IMR-90 (cell line): Measurements from ENCODE around the gene PHEX. TPM values are rescaled to one million over a fixed set of nuclear protein-coding genes. Genes with fewer than 3 reads are reported as not detected.

ENCODE experiments used
- ATAC-seq: fragments of 200-7000 bp; cut with Tn5 transposase; 2 replicates; pipeline ENCODE4 v1.9.1; 2020; ENCODE audit warnings: low read depth, mild to moderate bottlenecking, moderate library complexity
- BruUV-seq: library from RNA; stranded (reverse); fragments of 400-500 nt; replicated peaks from 2 replicates; lab custom pipeline; 2021; lab: Mats Ljungman, UMichigan
- CTCF ChIA-PET: fragments of 300-600 bp; formaldehyde crosslinking; extraction: SDS; loops from one replicate; lab custom pipeline; 2021; ENCODE audit warnings: antibody characterized with exemption; lab: Yijun Ruan, JAX
- POLR2A ChIA-PET: fragments of 300-600 bp; sonication (Branson Sonifier 250); formaldehyde crosslinking; loops from one replicate; lab custom pipeline; 2022; ENCODE audit warnings: antibody characterized with exemption; ENCODE audit not compliant: unreplicated experiment; lab: Charles Lee
- DNase-seq: peaks from one replicate; pipeline ENCODE4 v3.0.0; 2013
- H2AFZ ChIP-seq: replicated peaks from 2 replicates; pipeline ENCODE3; 2013; ENCODE audit warnings: low read length, mild to moderate bottlenecking; ENCODE audit not compliant: poor library complexity
- H2AK5ac ChIP-seq: 2 replicates; pipeline ENCODE4 v1.6.1; 2013; ENCODE audit warnings: low read depth, low read length, inconsistent platforms
- H2AK9ac ChIP-seq: replicated peaks from 2 replicates; pipeline ENCODE3; 2013; ENCODE audit warnings: mild to moderate bottlenecking, low read depth, low read length, moderate library complexity; ENCODE audit not compliant: poor library complexity
- H2BK120ac ChIP-seq: 2 replicates; pipeline ENCODE4 v1.6.1; 2013; ENCODE audit warnings: low read depth, low read length, inconsistent platforms
- H2BK15ac ChIP-seq: 3 replicates; pipeline ENCODE4 v1.6.1; 2013; ENCODE audit warnings: low read depth, low read length, inconsistent platforms
- H2BK20ac ChIP-seq: 2 replicates; pipeline ENCODE4 v1.6.1; 2013; ENCODE audit warnings: low read depth, mild to moderate bottlenecking, inconsistent platforms, low read length, moderate library complexity
- H2BK5ac ChIP-seq: 2 replicates; pipeline ENCODE4 v1.6.1; 2013; ENCODE audit warnings: mild to moderate bottlenecking, low read depth, low read length, inconsistent platforms; ENCODE audit not compliant: poor library complexity, severe bottlenecking
- H3K14ac ChIP-seq: replicated peaks from 2 replicates; pipeline ENCODE4 v1.6.1; 2013; ENCODE audit warnings: low read depth, low read length, inconsistent platforms
- H3K18ac ChIP-seq: 2 replicates; pipeline ENCODE4 v1.6.1; 2013; ENCODE audit warnings: low read depth, low read length, control low read depth
- H3K23ac ChIP-seq: 2 replicates; pipeline ENCODE4 v1.6.1; 2013; ENCODE audit warnings: low read depth, low read length, inconsistent platforms
- H3K27ac ChIP-seq: 2 replicates; pipeline ENCODE4 v1.5.1; 2013; ENCODE audit warnings: mild to moderate bottlenecking, control low read depth, low read length; ENCODE audit not compliant: insufficient read depth
- H3K27me3 ChIP-seq: 2 replicates; pipeline ENCODE4 v1.6.1; 2013; ENCODE audit warnings: low read length; ENCODE audit not compliant: control insufficient read depth, insufficient read depth
- H3K36me3 ChIP-seq: 2 replicates; pipeline ENCODE4 v1.6.1; 2013; ENCODE audit warnings: low read length, mixed read lengths; ENCODE audit not compliant: control insufficient read depth, insufficient read depth
- H3K4ac ChIP-seq: 2 replicates; pipeline ENCODE4 v1.6.1; 2013; ENCODE audit warnings: low read depth, low read length, inconsistent platforms
- H3K4me1 ChIP-seq: 2 replicates; pipeline ENCODE4 v1.6.1; 2013; ENCODE audit warnings: low read length, mixed read lengths; ENCODE audit not compliant: control insufficient read depth, insufficient read depth
- H3K4me2 ChIP-seq: 2 replicates; pipeline ENCODE4 v1.6.1; 2013; ENCODE audit warnings: low read depth, mild to moderate bottlenecking, control low read depth, low read length, moderate library complexity
- H3K4me3 ChIP-seq: 2 replicates; pipeline ENCODE4 v1.5.1; 2013; ENCODE audit warnings: low read depth, mild to moderate bottlenecking, control low read depth, low read length, moderate library complexity; ENCODE audit not compliant: insufficient read depth
- H3K56ac ChIP-seq: 2 replicates; pipeline ENCODE4 v1.6.1; 2013; ENCODE audit warnings: low read length, inconsistent platforms; ENCODE audit not compliant: insufficient read depth; ENCODE audit errors: extremely low read depth
- H3K79me1 ChIP-seq, 2 experiments: 2 replicates each; pipeline ENCODE4 v1.6.1; 2013; ENCODE audit warnings: low read length in 2 of 2, inconsistent platforms in 1 of 2, low read depth in 1 of 2
- H3K9ac ChIP-seq: 2 replicates; pipeline ENCODE4 v1.6.1; 2013; ENCODE audit warnings: low read depth, low read length, control low read depth
- H3K9me1 ChIP-seq: 2 replicates; pipeline ENCODE4 v1.6.1; 2013; ENCODE audit warnings: low read length, inconsistent platforms; ENCODE audit not compliant: insufficient read depth
- H3K9me3 ChIP-seq: 2 replicates; pipeline ENCODE4 v1.6.1; 2013; ENCODE audit warnings: low read length; ENCODE audit not compliant: control insufficient read depth, insufficient read depth
- H4K20me1 ChIP-seq: 2 replicates; pipeline ENCODE4 v1.6.1; 2013; ENCODE audit warnings: low read length, inconsistent platforms; ENCODE audit not compliant: insufficient read depth
- H4K5ac ChIP-seq: 2 replicates; pipeline ENCODE4 v1.6.1; 2013; ENCODE audit warnings: mild to moderate bottlenecking, low read depth, low read length, control low read depth
- H4K8ac ChIP-seq, 2 experiments: 2 replicates each; pipeline ENCODE4 v1.6.1; 2013; ENCODE audit warnings: low read depth in 2 of 2, low read length in 2 of 2, control low read depth in 1 of 2, inconsistent platforms in 1 of 2
- H4K91ac ChIP-seq: 2 replicates; pipeline ENCODE4 v1.6.1; 2013; ENCODE audit warnings: low read depth, low read length, inconsistent platforms; ENCODE audit not compliant: insufficient read depth
- BHLHE40 ChIP-seq: fragments of 150-350 bp; IDR thresholded peaks from 2 replicates; pipeline ENCODE4 v1.6.1; 2016; ENCODE audit warnings: mild to moderate bottlenecking, low read depth, low read length
- CEBPB ChIP-seq: IDR thresholded peaks from 2 replicates; pipeline ENCODE4 v1.6.1; 2012; ENCODE audit warnings: low read depth, low read length, improper control_type of control experiment
- CHD1 ChIP-seq: IDR thresholded peaks from 2 replicates; pipeline ENCODE4 v1.6.1; 2012; ENCODE audit warnings: low read depth, low read length, improper control_type of control experiment
- MAZ ChIP-seq: IDR thresholded peaks from 2 replicates; pipeline ENCODE4 v1.6.1; 2012; ENCODE audit warnings: low read depth, mild to moderate bottlenecking, low read length, improper control_type of control experiment, moderate library complexity, borderline replicate concordance
- POLR2A ChIP-seq: IDR thresholded peaks from 2 replicates; pipeline ENCODE4 v1.6.1; 2012; ENCODE audit warnings: mild to moderate bottlenecking, low read depth, low read length
- RAD21 ChIP-seq: IDR thresholded peaks from 2 replicates; pipeline ENCODE4 v1.6.1; 2012; ENCODE audit warnings: low read length, improper control_type of control experiment
- RCOR1 ChIP-seq: IDR thresholded peaks from 2 replicates; pipeline ENCODE4 v1.6.1; 2012; ENCODE audit warnings: mild to moderate bottlenecking, low read length, improper control_type of control experiment; ENCODE audit not compliant: insufficient replicate concordance
- RFX5 ChIP-seq: IDR thresholded peaks from 2 replicates; pipeline ENCODE4 v1.8.0; 2012; ENCODE audit warnings: low read depth, mild to moderate bottlenecking, low read length, moderate library complexity
- SMC3 ChIP-seq: fragments of 150-350 bp; IDR thresholded peaks from 2 replicates; pipeline ENCODE4 v1.6.1; 2016; ENCODE audit warnings: low read depth, mild to moderate bottlenecking, antibody characterized with exemption, low read length, moderate library complexity
- WGBS, 2 experiments: methylation state at CpG; one replicate each; pipeline versions ENCODE4 v1.1.5 to v1.1.7; 2013; ENCODE audit warnings: missing lambda C conversion rate in 2 of 2; ENCODE audit not compliant: insufficient read length in 1 of 2; ENCODE audit errors: extremely low coverage in 2 of 2; 5-methylcytosine and 5-hydroxymethylcytosine counted together
- dilution Hi-C: fragments of 300-500 bp; cut with HindIII; formaldehyde crosslinking; loops from one replicate; pipeline ENCODE4 v1.14.3; 2018; ENCODE audit warnings: low sequenced_read_pairs; ENCODE audit not compliant: unreplicated experiment
- in situ Hi-C: fragments of 300-500 bp; cut with MboI; formaldehyde crosslinking; loops from 3 replicates; pipeline ENCODE4 v1.14.3; 2019; ENCODE audit warnings: low sequenced_read_pairs, inconsistent platforms, mixed read lengths
- intact Hi-C: fragments of 100-400 bp; cut with micrococcal nuclease; formaldehyde crosslinking; loops from 2 replicates; pipeline ENCODE4 v1.10.0; 2022
- polyA plus RNA-seq, 3 experiments: library from polyadenylated mRNA; depleted of rRNA; stranded (reverse); fragments of >200 nt; gene quantifications; 2 replicates each; pipeline ENCODE4 v1.2.3, GENCODE V29; 2012; ENCODE audit warnings: low replicate concordance in 1 of 3
- total RNA-seq: library from RNA; depleted of rRNA; stranded (reverse); fragments of >200 nt; gene quantifications from 2 replicates; pipeline ENCODE4 v1.2.3, GENCODE V29; 2012
- TF ChIP-seq, protein P1 (sequence below): fragments of 150-350 bp; IDR thresholded peaks from 2 replicates; pipeline ENCODE4 v1.6.1; 2016; ENCODE audit warnings: low read depth, mild to moderate bottlenecking, low read length, moderate library complexity, borderline replicate concordance
- TF ChIP-seq, protein P2 (sequence below): conservative IDR thresholded peaks from 2 replicates; pipeline ENCODE4 v1.5.1; 2012; ENCODE audit warnings: mild to moderate bottlenecking, low read depth, low read length, improper control_type of control experiment

The PHEX gene
- total and polyA plus RNA-seq, 2 of the 4 experiments (the other 2 are of a cell fraction), result 0.10 to 0.18 TPM

DNA sequence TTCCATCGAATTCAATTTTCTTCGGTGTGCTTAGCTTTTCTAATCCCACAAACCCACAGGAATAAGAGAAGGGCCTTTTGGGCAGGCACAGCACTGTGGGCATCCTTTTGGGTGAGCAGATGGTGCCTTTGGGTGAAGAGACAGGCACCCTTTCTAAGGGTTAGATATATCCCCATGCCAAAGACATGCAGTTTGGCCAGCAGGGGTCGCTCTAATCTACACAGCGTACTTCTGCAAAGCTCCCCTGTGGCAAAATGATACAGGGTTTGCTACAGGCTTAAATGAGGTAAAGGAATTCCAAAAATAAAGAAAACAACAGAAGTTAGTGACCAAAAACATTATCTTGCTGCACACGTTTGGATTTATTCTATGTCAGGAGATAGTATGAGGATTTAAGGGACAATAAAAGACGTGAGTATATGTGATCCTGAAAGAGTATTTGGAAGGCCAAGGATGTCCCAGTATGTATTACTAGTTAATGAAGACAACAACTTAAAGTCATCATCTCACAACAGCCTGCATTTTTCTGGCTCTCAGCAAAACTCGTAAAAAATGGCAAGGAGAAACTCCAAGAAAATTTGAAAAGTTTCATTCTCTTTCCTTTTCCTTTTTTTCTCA lies 49.5 kb downstream of the PHEX start:
- peak; percentile 76 for ATAC-seq
- H3K9ac ChIP-seq, result no peak overlapping the region
- TF ChIP-seq, protein P1, sequence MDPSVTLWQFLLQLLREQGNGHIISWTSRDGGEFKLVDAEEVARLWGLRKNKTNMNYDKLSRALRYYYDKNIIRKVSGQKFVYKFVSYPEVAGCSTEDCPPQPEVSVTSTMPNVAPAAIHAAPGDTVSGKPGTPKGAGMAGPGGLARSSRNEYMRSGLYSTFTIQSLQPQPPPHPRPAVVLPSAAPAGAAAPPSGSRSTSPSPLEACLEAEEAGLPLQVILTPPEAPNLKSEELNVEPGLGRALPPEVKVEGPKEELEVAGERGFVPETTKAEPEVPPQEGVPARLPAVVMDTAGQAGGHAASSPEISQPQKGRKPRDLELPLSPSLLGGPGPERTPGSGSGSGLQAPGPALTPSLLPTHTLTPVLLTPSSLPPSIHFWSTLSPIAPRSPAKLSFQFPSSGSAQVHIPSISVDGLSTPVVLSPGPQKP, result no peak
- TF ChIP-seq RFX5 (no peak), RAD21 (peak; percentile 75), MAZ (no peak), BHLHE40 (no peak), CEBPB (no peak), RCOR1 (no peak), CHD1 (no peak), SMC3 (peak; percentile 58), POLR2A (no peak)
- TF ChIP-seq, protein P2, sequence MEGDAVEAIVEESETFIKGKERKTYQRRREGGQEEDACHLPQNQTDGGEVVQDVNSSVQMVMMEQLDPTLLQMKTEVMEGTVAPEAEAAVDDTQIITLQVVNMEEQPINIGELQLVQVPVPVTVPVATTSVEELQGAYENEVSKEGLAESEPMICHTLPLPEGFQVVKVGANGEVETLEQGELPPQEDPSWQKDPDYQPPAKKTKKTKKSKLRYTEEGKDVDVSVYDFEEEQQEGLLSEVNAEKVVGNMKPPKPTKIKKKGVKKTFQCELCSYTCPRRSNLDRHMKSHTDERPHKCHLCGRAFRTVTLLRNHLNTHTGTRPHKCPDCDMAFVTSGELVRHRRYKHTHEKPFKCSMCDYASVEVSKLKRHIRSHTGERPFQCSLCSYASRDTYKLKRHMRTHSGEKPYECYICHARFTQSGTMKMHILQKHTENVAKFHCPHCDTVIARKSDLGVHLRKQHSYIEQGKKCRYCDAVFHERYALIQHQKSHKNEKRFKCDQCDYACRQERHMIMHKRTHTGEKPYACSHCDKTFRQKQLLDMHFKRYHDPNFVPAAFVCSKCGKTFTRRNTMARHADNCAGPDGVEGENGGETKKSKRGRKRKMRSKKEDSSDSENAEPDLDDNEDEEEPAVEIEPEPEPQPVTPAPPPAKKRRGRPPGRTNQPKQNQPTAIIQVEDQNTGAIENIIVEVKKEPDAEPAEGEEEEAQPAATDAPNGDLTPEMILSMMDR, result peak; percentile 67
- H2AK5ac ChIP-seq, result no peak overlapping the region
- H4K5ac ChIP-seq, result no peak overlapping the region
- no peak overlapping the region for H2BK20ac ChIP-seq
- H3K9me1 ChIP-seq, result no peaks in the 10 kb centered on the region
- H3K4me2 ChIP-seq, result no peak overlapping the region
- no peak overlapping the region for H3K4ac ChIP-seq
- H3K4me1 ChIP-seq, result no peaks in the 10 kb centered on the region; the same call in none of the 2 replicates
- H2BK15ac ChIP-seq, result peak overlapping the region; percentile 0; the same call in 1 of the 3 replicates
- no peak overlapping the region for H3K14ac ChIP-seq
- H3K56ac ChIP-seq, result no peak overlapping the region
- no peak overlapping the region for H3K4me3 ChIP-seq
- no peak overlapping the region for H3K27ac ChIP-seq
- dilution Hi-C loops, result no loop called here
- no peaks in the 10 kb centered on the region for H3K79me1 ChIP-seq
- in situ Hi-C loops, result no loop called here
- H2BK120ac ChIP-seq, result no peak overlapping the region
- no peak overlapping the region for H2AFZ ChIP-seq
- no peak overlapping the region for H2AK9ac ChIP-seq
- no peak overlapping the region; a peak in 1 of 4 replicates for H4K8ac ChIP-seq
- H3K27me3 ChIP-seq, result no peaks in the 10 kb centered on the region
- H3K36me3 ChIP-seq, result no peaks in the 10 kb centered on the region
- peak; percentile 63 for DNase-seq
- H2BK5ac ChIP-seq, result no peak overlapping the region
- CTCF ChIA-PET, result interaction anchor here (1.6 to 2.2 kb wide), 2 partner anchors 9 to 12 kb away, joined by 4 to 8 read pairs; no protein-coding TSS in a partner anchor
- no peak overlapping the region for H4K91ac ChIP-seq
- POLR2A ChIA-PET, result no interaction called here
- H3K23ac ChIP-seq, result no peak overlapping the region
- H3K18ac ChIP-seq, result no peak overlapping the region
- no peaks in the 10 kb centered on the region for H4K20me1 ChIP-seq
- H3K9me3 ChIP-seq, result no peaks in the 10 kb centered on the region
- BruUV-seq, result no TSS peak
- 60% methylated on average over 1 of the region's 7 CpGs; no CpG with 5 or more reads in 1 of the 2 experiments for WGBS, 2 experiments
- intact Hi-C loops, result loop anchor here (1.0 to 10.0 kb wide), 4 partner anchors 53 to 1533 kb away; no protein-coding TSS in a partner anchor
